LHCN-M2 (cell line): ENCODE results near the gene DOK7. TPM values are rescaled to one million over a fixed set of nuclear protein-coding genes. Genes with fewer than 3 reads are reported as not detected.
"Not testable (repeated sequence)": the region's sequence is repeated elsewhere in the genome, so short reads cannot be mapped to it uniquely, and the experiment has no call there.

Experiments used
- DNase-seq: peaks from one replicate; pipeline ENCODE4 v3.0.0-alpha.2; 2012; ENCODE audit warnings: low read depth
- total RNA-seq: library from RNA; depleted of rRNA; stranded (reverse); fragments of >200 nt; gene quantifications from 2 replicates; pipeline ENCODE4 v1.2.3, GENCODE V29; 2014

The DOK7 gene
- total RNA-seq, 1 experiment from 2014 or later = 47.9 TPM

DNA sequence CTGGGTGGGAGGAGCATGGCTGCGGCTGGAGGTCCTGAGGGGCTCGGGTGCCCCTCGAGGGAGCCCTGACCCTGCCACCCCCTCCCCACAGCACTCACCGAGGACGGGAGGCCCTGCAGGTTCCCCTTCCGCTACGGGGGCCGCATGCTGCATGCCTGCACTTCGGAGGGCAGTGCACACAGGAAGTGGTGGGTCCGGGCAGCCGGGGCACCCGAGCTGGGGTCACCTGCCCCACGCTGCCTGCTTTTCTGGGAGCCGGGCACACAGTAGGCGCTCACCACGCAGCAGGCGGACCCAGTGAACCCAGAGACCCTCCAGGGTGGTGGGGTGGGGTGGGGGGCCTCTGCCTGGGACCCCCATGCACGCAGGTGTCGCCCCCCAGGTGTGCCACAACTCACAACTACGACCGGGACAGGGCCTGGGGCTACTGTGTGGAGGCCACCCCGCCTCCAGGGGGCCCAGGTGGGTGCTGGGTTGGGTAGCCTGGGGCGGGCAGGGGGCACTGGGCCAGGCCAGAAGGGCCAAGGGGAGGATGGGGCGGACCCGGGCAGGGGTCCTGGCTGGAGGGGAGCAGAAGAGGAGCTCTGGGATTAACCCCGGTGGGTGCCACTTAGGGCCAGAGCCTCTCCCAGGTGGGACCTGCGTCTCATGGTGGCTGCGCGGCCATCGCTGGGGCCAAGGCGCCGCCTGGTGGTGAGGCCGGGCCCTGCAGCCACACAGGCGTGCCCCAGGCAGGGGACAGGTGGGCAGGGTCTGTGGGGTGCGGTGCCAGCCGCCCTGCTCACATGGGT is 20.0 kb upstream of the DOK7 start:
- no peak for DNase-seq

DNA sequence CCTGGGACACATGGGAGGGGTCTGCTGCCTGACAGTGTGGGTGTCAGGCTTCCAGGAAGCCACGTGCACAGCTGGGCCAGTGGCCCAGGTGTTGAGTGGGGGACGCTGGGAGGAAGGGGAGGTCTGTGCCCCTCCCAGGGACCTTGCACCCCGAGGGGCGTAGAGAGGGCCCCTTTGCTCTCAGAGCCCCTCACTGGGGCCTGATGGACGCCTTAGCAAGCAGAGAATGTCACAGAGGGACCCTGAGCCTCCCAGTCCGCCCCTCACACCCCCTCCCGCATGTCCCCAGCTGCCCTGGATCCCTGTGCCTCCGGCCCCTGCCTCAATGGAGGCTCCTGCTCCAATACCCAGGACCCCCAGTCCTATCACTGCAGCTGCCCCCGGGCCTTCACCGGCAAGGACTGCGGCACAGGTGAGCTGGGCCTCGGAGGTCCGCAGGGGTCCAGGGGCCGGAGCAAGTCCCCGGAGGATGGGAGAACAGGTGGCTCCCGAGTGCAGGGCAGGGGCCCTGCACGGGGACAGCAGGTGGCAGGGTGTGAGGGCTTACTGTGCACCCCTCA is 19.3 kb upstream of the DOK7 start:
- no peak for DNase-seq

DNA sequence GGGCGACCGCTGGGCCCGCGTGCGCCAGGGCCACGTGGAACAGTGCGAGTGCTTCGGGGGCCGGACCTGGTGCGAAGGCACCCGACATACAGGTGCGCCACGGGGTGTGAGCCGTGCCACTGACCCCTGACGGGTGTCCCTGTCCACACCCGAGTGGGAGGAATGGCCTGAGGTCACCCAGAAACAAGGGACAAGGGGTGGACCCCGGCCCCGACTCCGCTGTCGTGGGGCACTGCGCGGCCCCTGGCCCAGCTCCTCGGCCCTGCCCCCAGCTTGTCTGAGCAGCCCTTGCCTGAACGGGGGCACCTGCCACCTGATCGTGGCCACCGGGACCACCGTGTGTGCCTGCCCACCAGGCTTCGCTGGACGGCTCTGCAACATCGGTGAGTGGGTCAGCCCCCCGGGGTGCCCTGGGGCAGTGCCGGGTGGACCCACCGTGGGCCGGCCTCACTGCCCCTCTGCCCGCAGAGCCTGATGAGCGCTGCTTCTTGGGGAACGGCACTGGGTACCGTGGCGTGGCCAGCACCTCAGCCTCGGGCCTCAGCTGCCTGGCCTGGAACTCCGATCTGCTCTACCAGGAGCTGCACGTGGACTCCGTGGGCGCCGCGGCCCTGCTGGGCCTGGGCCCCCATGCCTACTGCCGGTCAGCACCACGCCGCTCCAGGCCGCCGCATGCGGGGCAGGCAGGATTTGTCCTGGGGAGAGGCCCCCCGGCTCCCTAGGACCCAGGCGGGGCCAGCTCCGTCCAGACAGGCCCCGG is 18.6 kb upstream of the DOK7 start:
- no peak for DNase-seq

DNA sequence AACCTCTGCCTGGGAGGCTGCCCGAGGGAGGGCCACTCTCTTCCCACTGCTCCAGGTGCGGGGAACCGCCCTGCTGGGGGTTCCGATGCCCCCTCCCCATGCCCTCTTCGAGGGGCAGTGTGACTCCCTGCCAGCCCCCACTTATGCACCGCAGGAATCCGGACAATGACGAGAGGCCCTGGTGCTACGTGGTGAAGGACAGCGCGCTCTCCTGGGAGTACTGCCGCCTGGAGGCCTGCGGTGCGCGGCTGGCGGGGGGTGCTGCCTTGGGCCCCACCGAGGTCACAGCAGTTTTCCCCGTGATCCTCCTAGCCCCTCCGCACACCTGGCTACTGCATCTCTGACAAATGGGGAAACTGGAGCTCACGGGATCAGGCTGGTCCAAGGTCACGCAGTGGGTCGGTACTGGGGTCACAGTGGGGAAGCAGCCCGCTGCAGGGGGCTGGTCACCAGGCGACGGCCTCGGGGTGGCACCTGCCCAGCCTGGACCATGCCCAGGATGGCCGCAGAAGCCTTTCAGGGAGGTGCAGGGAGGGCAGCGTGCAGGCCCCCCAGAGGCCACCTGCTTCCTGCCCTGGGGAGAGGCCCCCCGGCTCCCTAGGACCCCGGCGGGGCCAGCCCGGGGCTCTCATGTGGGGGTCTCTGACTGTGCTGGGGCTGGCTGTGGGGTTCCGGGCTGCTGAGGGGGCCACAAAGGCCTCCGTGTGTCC is 17.8 kb upstream of the DOK7 start:
- DNase-seq = no peak

DNA sequence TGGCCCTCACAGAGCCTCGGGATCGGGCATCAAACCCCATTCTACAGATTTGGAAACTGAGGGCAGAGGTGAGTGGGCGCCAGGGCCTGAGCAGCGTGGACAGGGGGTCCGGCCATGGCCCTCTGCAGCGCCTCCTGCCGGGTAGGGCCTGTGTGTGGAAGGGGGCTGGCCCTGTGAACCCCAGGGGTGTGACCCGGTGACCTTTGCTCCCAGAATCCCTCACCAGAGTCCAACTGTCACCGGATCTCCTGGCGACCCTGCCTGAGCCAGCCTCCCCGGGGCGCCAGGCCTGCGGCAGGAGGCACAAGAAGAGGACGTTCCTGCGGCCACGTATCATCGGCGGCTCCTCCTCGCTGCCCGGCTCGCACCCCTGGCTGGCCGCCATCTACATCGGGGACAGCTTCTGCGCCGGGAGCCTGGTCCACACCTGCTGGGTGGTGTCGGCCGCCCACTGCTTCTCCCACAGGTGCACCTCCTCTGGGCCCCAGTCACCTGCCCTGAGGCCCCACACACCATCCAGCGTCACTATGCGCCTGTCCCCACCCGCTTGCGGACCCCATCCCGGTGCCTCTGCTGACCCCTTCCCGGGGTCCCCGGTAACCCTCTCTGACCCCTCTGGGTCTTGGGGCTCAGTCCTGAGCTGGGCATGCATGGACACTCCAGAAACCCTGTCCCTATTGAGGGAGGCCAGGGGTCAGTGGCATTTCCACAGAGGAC is 17.1 kb upstream of the DOK7 start:
- DNase-seq = no peak

GRCh38 chr4:3446631-3447320 is 16.3 kb upstream of the DOK7 start:
- DNase-seq = no peak

DNA sequence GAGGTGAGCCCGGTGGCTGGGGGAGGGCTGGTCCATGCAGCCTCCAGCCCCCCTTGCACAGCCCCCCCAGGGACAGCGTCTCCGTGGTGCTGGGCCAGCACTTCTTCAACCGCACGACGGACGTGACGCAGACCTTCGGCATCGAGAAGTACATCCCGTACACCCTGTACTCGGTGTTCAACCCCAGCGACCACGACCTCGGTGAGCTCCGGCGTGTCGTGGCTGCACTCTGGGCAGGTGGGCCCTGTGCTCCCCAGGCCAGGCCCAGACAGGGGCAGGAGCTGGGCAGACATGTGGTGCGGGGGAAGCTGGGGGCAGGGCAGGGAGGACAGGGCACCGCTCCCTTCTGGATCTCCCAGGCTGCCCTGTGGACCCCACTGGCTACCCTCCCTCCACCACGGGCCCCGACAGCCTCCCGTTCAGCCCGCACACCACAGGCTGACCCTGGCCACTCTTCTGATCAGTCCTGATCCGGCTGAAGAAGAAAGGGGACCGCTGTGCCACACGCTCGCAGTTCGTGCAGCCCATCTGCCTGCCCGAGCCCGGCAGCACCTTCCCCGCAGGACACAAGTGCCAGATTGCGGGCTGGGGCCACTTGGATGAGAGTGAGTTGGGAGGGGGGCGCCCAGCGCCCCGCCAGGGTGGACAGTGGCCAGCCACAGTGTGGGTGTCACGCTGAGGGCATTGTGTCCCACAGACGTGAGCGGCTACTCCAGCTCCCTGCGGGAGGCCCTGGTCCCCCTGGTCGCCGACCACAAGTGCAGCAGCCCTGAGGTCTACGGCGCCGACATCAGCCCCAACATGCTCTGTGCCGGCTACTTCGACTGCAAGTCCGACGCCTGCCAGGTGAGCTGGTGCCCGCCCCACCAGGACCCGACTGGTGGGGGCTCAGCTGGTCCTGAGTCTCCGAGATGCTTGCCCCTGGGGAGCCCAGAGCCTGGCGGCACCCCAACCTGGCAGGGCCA is 15.4 kb upstream of the DOK7 start:
- no peak for DNase-seq

- no peak for DNase-seq
These were observed 14.0 kb upstream of the DOK7 start for GRCh38 chr4:3449047-3449573.

DNA sequence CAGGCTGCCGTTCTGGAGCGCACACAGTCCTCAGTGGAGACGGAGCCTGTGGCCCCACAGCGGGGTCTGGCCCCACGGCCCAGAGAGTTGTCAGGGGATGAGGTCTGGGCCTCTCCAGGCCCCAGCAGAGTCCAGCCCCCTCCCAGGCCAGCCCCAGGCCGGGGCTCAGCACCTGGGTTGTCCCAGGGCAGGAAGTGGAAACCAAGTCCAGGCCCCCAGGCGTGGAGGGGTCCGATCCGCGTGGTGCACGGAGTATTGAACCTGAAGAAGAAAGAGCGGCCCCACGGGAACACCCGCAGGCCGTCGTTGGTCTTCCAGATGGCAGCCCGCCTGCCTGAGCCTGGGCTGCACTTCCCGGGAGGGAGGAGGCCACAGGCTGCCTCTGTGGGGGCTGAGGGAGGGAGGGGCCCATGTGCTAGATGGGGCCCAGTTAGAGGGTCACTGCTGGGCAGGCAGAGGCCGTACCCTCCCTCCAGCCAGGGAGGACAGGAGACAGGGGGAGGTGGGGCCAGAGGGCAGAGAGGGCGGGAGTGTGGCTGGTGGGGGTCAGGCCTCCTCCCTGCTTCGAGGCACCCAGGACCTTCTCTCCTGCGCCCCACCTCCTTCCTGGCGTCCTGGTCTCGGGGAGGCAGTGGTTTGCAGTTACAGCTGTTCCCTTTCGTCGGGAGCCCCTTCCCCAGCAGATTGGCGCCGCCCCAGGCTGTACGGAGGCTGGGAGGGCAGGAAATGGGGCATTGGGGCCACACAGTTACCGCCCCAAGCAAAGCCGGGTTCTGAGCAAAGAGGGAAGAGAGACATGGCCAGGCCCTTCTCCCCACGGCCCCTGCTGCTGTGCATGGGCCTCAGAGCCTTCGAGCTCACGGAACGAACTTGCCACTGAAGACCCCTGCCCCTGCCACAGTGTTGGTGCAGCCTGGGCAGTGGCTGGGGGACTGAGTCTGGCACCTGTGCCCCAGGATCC is 13.3 kb upstream of the DOK7 start:
- no peak for DNase-seq

DNA sequence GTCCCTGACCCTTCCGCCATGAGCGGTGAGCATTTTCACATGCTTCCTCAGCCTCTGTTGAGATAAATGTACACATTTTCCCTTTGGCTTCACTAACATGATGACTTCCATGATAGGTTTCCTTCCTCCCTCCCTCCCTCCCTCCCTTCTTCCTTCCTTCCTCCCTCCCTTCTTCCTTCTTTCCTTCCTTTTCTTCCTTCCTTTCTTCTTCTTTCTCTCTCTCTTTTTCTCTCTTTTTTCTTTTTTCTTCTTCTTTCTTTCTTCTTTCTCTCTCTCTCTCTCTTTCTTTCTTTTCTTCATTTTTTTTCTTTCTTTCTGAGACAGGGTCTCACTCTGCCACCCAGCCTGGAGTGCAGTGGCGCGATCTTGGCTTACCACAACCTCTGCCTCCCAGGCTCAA is 12.5 kb upstream of the DOK7 start:
- no peak for DNase-seq

DNA sequence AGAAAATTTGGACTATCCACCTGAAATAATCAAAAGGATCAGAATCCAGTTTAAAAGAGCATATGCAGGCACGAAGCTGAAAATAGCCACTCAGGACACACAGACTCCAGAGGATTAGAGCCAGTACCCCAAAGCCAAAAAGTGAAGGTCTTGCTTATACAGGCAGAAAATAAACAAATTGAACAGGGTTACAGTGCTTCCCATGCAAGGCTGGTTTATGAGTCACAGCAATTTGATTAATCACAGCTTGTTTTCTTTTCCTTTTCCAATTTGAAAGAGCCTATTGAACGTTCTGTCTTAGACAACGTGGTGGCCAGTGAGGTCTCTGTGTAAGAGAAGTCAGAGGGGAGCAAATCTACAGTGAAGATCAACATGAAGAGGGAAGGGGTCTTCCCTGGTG is 11.2 kb upstream of the DOK7 start:
- peak; percentile 64 for DNase-seq

GRCh38 chr4:3452376-3452775 is 10.7 kb upstream of the DOK7 start:
- no peak for DNase-seq

GRCh38 chr4:3455596-3455995 is 7.5 kb upstream of the DOK7 start:
- DNase-seq = not testable (repeated sequence)

GRCh38 chr4:3458371-3458770 is 4.7 kb upstream of the DOK7 start:
- DNase-seq = no peak

- DNase-seq = not testable (repeated sequence)
These were observed 4.0 kb upstream of the DOK7 start for GRCh38 chr4:3459156-3459555.

GRCh38 chr4:3460926-3461325 is 2.2 kb upstream of the DOK7 start:
- DNase-seq = no peak

GRCh38 chr4:3461515-3462291 is 1.4 kb upstream of the DOK7 start:
- peak; percentile 92 for DNase-seq
